ENCODE measurements around the gene KLKB1. TPM values are rescaled to one million over a fixed set of nuclear protein-coding genes. Genes with fewer than 3 reads are reported as not detected.
"Not testable (repeated sequence)": the region's sequence is repeated elsewhere in the genome, so short reads cannot be mapped to it uniquely, and the experiment has no call there.

The KLKB1 gene
- total and polyA plus RNA-seq, 7 donors: 0.36 to 3.9 (median 0.66) TPM

GRCh38 chr4:186240848-186241491 is 13.7 kb downstream of the KLKB1 start:
- no peaks in the 10 kb centered on the region for H3K9me3 ChIP-seq
- TF ChIP-seq CTCF (IDR thresholded peaks at IDR 0.05): no peak
- TF ChIP-seq POLR2AphosphoS5 (IDR thresholded peaks at IDR 0.05): no peak
- TF ChIP-seq EP300 (IDR thresholded peaks at IDR 0.05): no peak
- TF ChIP-seq POLR2A (IDR thresholded peaks at IDR 0.05): no peak
- H3K27me3 ChIP-seq: no peaks in the 10 kb centered on the region
- DNase-seq: no peak
- intact Hi-C loops (cut with DNase I): no loop called here
- H3K36me3 ChIP-seq: peaks cover 0 to 11% (median 0%) of the 10 kb centered on the region in 4 donors
- 62 to 78% methylated on average over 7 of the region's 7 CpGs for WGBS, 2 donors
- no peak overlapping the region for H3K27ac ChIP-seq
- H3K4me3 ChIP-seq: no peak overlapping the region
- no peaks in the 10 kb centered on the region for H3K4me1 ChIP-seq

GRCh38 chr4:186241616-186242015 is 14.3 kb downstream of the KLKB1 start:
- intact Hi-C loops (cut with DNase I): no loop called here
- H3K4me3 ChIP-seq: no peak overlapping the region
- peaks cover 0 to 11% (median 0%) of the 10 kb centered on the region in 4 donors for H3K36me3 ChIP-seq
- no peaks in the 10 kb centered on the region for H3K4me1 ChIP-seq
- H3K9me3 ChIP-seq: no peaks in the 10 kb centered on the region
- H3K27ac ChIP-seq: no peak overlapping the region
- no peaks in the 10 kb centered on the region for H3K27me3 ChIP-seq
- WGBS, 2 donors: 89 to 91% methylated on average over 4 of the region's 4 CpGs
- no peak for TF ChIP-seq POLR2AphosphoS5 (IDR thresholded peaks at IDR 0.05)
- no peak for TF ChIP-seq EP300 (IDR thresholded peaks at IDR 0.05)
- no peak for TF ChIP-seq POLR2A (IDR thresholded peaks at IDR 0.05)
- TF ChIP-seq CTCF (IDR thresholded peaks at IDR 0.05): no peak
- DNase-seq: no peak

GRCh38 chr4:186242031-186242430 is 14.7 kb downstream of the KLKB1 start:
- H3K27me3 ChIP-seq; H3K4me1 ChIP-seq; DNase-seq; intact Hi-C loops (cut with DNase I); H3K4me3 ChIP-seq; H3K27ac ChIP-seq; H3K9me3 ChIP-seq: not testable (repeated sequence)
- 88 to 91% methylated on average over 10 of the region's 10 CpGs for WGBS, 2 donors
- peaks cover 0 to 11% (median 0%) of the 10 kb centered on the region in 4 donors for H3K36me3 ChIP-seq

GRCh38 chr4:186243331-186243730 is 16.0 kb downstream of the KLKB1 start:
- no peaks in the 10 kb centered on the region for H3K9me3 ChIP-seq
- peaks cover 0 to 3% (median 0%) of the 10 kb centered on the region in 4 donors for H3K36me3 ChIP-seq
- TF ChIP-seq POLR2A (IDR thresholded peaks at IDR 0.05): no peak
- no peak for TF ChIP-seq POLR2AphosphoS5 (IDR thresholded peaks at IDR 0.05)
- no peak for TF ChIP-seq EP300 (IDR thresholded peaks at IDR 0.05)
- no peak for TF ChIP-seq CTCF (IDR thresholded peaks at IDR 0.05)
- 90 to 95% methylated on average over 2 of the region's 2 CpGs for WGBS, 2 donors
- intact Hi-C loops (cut with DNase I): no loop called here
- H3K27me3 ChIP-seq: no peaks in the 10 kb centered on the region
- no peak overlapping the region for H3K4me3 ChIP-seq
- no peak overlapping the region for H3K27ac ChIP-seq
- H3K4me1 ChIP-seq: no peaks in the 10 kb centered on the region
- no peak for DNase-seq

GRCh38 chr4:186244835-186245234 is 17.5 kb downstream of the KLKB1 start:
- WGBS, 2 donors: 81 to 85% methylated on average over 5 of the region's 5 CpGs
- Histone ChIP-seq H3K27me3 (no peaks in the 10 kb centered on the region), H3K36me3 (no peaks in the 10 kb centered on the region), H3K4me3 (no peak overlapping the region), H3K27ac (no peak overlapping the region), H3K9me3 (no peaks in the 10 kb centered on the region), H3K4me1 (no peaks in the 10 kb centered on the region)
- intact Hi-C loops (cut with DNase I): no loop called here
- no peak for DNase-seq
- TF ChIP-seq POLR2AphosphoS5 (IDR thresholded peaks at IDR 0.05): no peak
- TF ChIP-seq POLR2A (IDR thresholded peaks at IDR 0.05): no peak
- TF ChIP-seq EP300 (IDR thresholded peaks at IDR 0.05): no peak
- no peak for TF ChIP-seq CTCF (IDR thresholded peaks at IDR 0.05)

GRCh38 chr4:186247062-186247752 is 19.9 kb downstream of the KLKB1 start:
- H3K27ac ChIP-seq; H3K4me3 ChIP-seq; H3K27me3 ChIP-seq; DNase-seq; H3K4me1 ChIP-seq; intact Hi-C loops (cut with DNase I); H3K9me3 ChIP-seq: not testable (repeated sequence)
- WGBS, 2 donors: 90 to 92% methylated on average over 9 of the region's 9 CpGs
- H3K36me3 ChIP-seq: peaks cover 0 to 15% (median 2%) of the 10 kb centered on the region in 4 donors
